Measurements from ENCODE around the gene ROR2. TPM values are rescaled to one million over a fixed set of nuclear protein-coding genes. Genes with fewer than 3 reads are reported as not detected.

Gene ROR2
- total RNA-seq, 1 experiment from 2014 or later = 2.7 TPM

DNA sequence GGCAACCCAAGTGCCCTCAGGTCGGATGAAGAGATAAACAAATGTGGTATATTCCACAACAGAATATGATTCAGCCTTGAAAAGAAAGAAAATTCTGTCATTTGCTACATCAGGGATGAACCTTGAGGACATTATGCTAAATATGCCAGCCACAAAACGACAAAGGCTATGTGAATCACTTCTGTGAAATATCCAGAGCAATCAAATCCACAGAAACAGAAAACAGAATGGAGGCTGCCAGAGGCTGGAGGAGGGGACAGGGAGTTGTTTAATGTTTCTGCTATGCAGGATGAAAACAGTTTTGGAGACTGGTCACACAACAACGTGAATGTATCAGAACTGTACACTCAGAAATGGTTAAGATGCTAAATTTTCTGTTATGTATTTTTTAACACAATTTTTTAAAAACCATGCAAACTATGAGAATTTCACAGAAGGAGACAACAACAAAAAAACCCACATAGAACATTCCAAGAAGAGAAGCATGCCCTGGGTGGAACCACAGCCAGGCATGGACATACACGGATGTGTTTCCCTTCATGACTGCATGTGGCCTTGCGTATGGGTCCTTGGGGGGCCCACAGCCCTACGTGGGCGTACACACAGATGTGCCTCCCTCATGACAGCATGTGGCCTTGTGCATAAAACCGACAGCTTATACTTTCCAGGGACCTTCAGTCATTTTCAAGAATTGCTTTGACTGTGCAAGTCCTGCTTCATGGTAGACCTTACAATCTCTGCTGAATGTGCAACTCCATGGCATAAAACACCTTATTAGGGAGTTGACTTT is 146.7 kb downstream of the ROR2 start:
- no peak for DNase-seq
- Mint-ChIP-seq H3K4me1 (no peaks in the 10 kb centered on the region), H3K4me3 (no peak overlapping the region), H3K9me3 (no peaks in the 10 kb centered on the region), H3K27ac (no peak overlapping the region), H3K27me3 (ENCODE audit: low read depth) (no peaks in the 10 kb centered on the region; the same call in none of the 2 replicates), H3K36me3 (ENCODE audit: insufficient read depth in 1 of 3, low read depth in 3 of 3) (no peaks in the 10 kb centered on the region)
- TF ChIP-seq, protein P1, sequence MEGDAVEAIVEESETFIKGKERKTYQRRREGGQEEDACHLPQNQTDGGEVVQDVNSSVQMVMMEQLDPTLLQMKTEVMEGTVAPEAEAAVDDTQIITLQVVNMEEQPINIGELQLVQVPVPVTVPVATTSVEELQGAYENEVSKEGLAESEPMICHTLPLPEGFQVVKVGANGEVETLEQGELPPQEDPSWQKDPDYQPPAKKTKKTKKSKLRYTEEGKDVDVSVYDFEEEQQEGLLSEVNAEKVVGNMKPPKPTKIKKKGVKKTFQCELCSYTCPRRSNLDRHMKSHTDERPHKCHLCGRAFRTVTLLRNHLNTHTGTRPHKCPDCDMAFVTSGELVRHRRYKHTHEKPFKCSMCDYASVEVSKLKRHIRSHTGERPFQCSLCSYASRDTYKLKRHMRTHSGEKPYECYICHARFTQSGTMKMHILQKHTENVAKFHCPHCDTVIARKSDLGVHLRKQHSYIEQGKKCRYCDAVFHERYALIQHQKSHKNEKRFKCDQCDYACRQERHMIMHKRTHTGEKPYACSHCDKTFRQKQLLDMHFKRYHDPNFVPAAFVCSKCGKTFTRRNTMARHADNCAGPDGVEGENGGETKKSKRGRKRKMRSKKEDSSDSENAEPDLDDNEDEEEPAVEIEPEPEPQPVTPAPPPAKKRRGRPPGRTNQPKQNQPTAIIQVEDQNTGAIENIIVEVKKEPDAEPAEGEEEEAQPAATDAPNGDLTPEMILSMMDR (conservative IDR thresholded peaks at IDR 0.05) = no peak
- H3T11ph ChIP-seq (ENCODE audit: low read length) = no peak overlapping the region
- no peak overlapping the region for H2BK5ac ChIP-seq (ENCODE audit: insufficient read length, low read length)
- no peak overlapping the region for H2BK12ac ChIP-seq (ENCODE audit: insufficient read length, low read depth, low read length)
- no peaks in the 10 kb centered on the region for H3K23me2 ChIP-seq (ENCODE audit: insufficient read length, low read depth, low read length, poor library complexity, severe bottlenecking)
- H3K9me3 ChIP-seq (ENCODE audit: control insufficient read depth, low read depth, low read length) = no peaks in the 10 kb centered on the region
- no CpG with 5 or more reads among the region's 8 CpGs for WGBS (ENCODE audit: extremely low coverage, insufficient read length, low lambda C conversion rate)
- H3K4ac ChIP-seq (ENCODE audit: low read depth, low read length) = no peak overlapping the region
- no peak overlapping the region for H3K27ac ChIP-seq (ENCODE audit: insufficient read length, low read depth, low read length)
- H3K9ac ChIP-seq (ENCODE audit: extremely low read depth, insufficient read length, low read length) = no peak overlapping the region
- no peak overlapping the region for H4K8ac ChIP-seq (replicated peaks; ENCODE audit: insufficient read length, low read depth, low read length)
- no peak overlapping the region for H4K91ac ChIP-seq (ENCODE audit: insufficient read length, low read depth, low read length)
- no peaks in the 10 kb centered on the region for H3K27me3 ChIP-seq (ENCODE audit: insufficient read depth, low read length)
- H4K5ac ChIP-seq (ENCODE audit: insufficient read length, low read depth, low read length) = no peak overlapping the region
- no peak overlapping the region for H2BK20ac ChIP-seq (ENCODE audit: low read depth, low read length, poor library complexity, severe bottlenecking)
- no peak overlapping the region for H3K18ac ChIP-seq (ENCODE audit: insufficient read length, low read depth, low read length)
- H3K56ac ChIP-seq (ENCODE audit: insufficient read length, low read depth, low read length) = no peak overlapping the region
- no peak overlapping the region for H2BK15ac ChIP-seq (ENCODE audit: low read depth, low read length)
- no peak overlapping the region for H3K4me2 ChIP-seq (ENCODE audit: insufficient read depth, insufficient read length, low read length)
- H3K23ac ChIP-seq (ENCODE audit: insufficient read length, low read depth, low read length) = no peak overlapping the region
- no peak overlapping the region for H3K14ac ChIP-seq (ENCODE audit: insufficient read depth, low read length)
- H2AFZ ChIP-seq (ENCODE audit: low read length) = no peak overlapping the region
- no peaks in the 10 kb centered on the region for H3K79me2 ChIP-seq (ENCODE audit: insufficient read depth, low read length)
- H4K20me1 ChIP-seq (ENCODE audit: control insufficient read depth, insufficient read depth, insufficient read length) = no peaks in the 10 kb centered on the region
- no peaks in the 10 kb centered on the region for H3K4me1 ChIP-seq (ENCODE audit: insufficient read depth, low read length)
- H3K79me1 ChIP-seq (ENCODE audit: insufficient read depth, low read depth, low read length, poor library complexity, severe bottlenecking) = no peaks in the 10 kb centered on the region
- H2BK120ac ChIP-seq (ENCODE audit: low read depth, low read length, poor library complexity, severe bottlenecking) = no peak overlapping the region
- no peak overlapping the region for H2AK5ac ChIP-seq (ENCODE audit: insufficient read length, low read length)
